Activated CD8-positive, alpha-beta T cell treated with anti-CD3 and anti-CD28 coated beads, Interleukin-2, amount 10 ng/mL, durations not matched to agents 7 days and 5 days (primary cell): ENCODE results near the gene S100B. TPM values are rescaled to one million over a fixed set of nuclear protein-coding genes. Genes with fewer than 3 reads are reported as not detected.
A peak's percentile ranks its signal among the peaks of the same experiment; 100 is the strongest.

Experiments
- ATAC-seq: fragments of 150-1000 bp; cut with Tn5 transposase; one replicate; pipeline ENCODE4 v1.10.0; 2021; ENCODE audit warnings: moderate library complexity
- CTCF ChIA-PET: fragments of 350-600 bp; sonication (Branson Sonifier 250); formaldehyde crosslinking; loops from one replicate; lab custom pipeline; 2021; ENCODE audit warnings: antibody characterized with exemption; lab: Charles Lee
- POLR2A ChIA-PET: fragments of 350-600 bp; sonication (Branson Sonifier 250); formaldehyde crosslinking; loops from one replicate; lab custom pipeline; 2021; ENCODE audit warnings: antibody characterized with exemption; lab: Charles Lee
- DNase-seq: peaks from one replicate; pipeline ENCODE4 v3.0.0-alpha.2; 2020
- H3K27ac Mint-ChIP-seq: one replicate; pipeline ENCODE4 v1.8.0; 2021; ENCODE audit warnings: mild to moderate bottlenecking, mixed read lengths
- H3K27me3 Mint-ChIP-seq: one replicate; pipeline ENCODE4 v1.8.0; 2021; ENCODE audit warnings: low read depth, mixed read lengths
- H3K36me3 Mint-ChIP-seq: one replicate; pipeline ENCODE4 v1.8.0; 2021; ENCODE audit warnings: low read depth, mixed read lengths
- H3K4me1 Mint-ChIP-seq: one replicate; pipeline ENCODE4 v1.8.0; 2021; ENCODE audit warnings: low read depth, mixed read lengths
- H3K4me3 Mint-ChIP-seq: one replicate; pipeline ENCODE4 v1.8.0; 2021; ENCODE audit warnings: mild to moderate bottlenecking, mixed read lengths
- H3K9me3 Mint-ChIP-seq: one replicate; pipeline ENCODE4 v1.8.0; 2022; ENCODE audit warnings: mixed read lengths; ENCODE audit not compliant: insufficient read depth
- total RNA-seq, 2 experiments: library from RNA; stranded (reverse); gene quantifications; one replicate each; pipeline ENCODE4 v1.2.3, GENCODE V29; 2021

S100B gene
- total RNA-seq, 2 experiments from 2014 or later: 8.5 to 9.5 TPM

GRCh38 chr21:46551636-46552241 is 53.1 kb downstream of the S100B start:
- peak overlapping the region; percentile 44 for H3K4me3 Mint-ChIP-seq
- peaks cover 42% of the 10 kb centered on the region for H3K4me1 Mint-ChIP-seq
- H3K27ac Mint-ChIP-seq: peak overlapping the region; percentile 85
- DNase-seq (peak; percentile 58), ATAC-seq (peak; percentile 63)
- H3K9me3 Mint-ChIP-seq: no peaks in the 10 kb centered on the region
- ChIA-PET CTCF (interaction anchor here (0.6 to 3.7 kb wide), 17 partner anchors 8 to 92 kb away, joined by 3 to 16 read pairs (median 5); partner anchors contain the start of genes PRMT2 and S100B), POLR2A (interaction anchor here (0.7 to 3.6 kb wide), 8 partner anchors 9 to 127 kb away, joined by 3 to 23 read pairs (median 3); partner anchors contain the start of genes PRMT2 and S100B)
- no peaks in the 10 kb centered on the region for H3K27me3 Mint-ChIP-seq
- H3K36me3 Mint-ChIP-seq: peaks cover 61% of the 10 kb centered on the region

GRCh38 chr21:46550116-46550941 is 54.6 kb downstream of the S100B start:
- Mint-ChIP-seq H3K9me3 (no peaks in the 10 kb centered on the region), H3K27me3 (no peaks in the 10 kb centered on the region), H3K4me3 (peak overlapping the region; percentile 44), H3K36me3 (peaks cover 57% of the 10 kb centered on the region), H3K27ac (peak overlapping the region; percentile 85), H3K4me1 (peaks cover 42% of the 10 kb centered on the region)
- DNase-seq: peak; percentile 72
- POLR2A ChIA-PET: interaction anchor here (2.0 to 3.6 kb wide), 3 partner anchors 11 to 93 kb away, joined by 8 to 23 read pairs (median 21); partner anchors contain the start of gene PRMT2
- CTCF ChIA-PET: interaction anchor here (1.0 to 3.7 kb wide), 7 partner anchors 10 to 89 kb away, joined by 3 to 16 read pairs (median 10); partner anchors contain the start of gene PRMT2
- ATAC-seq: peak; percentile 65

GRCh38 chr21:46549650-46550049 is 55.2 kb downstream of the S100B start:
- POLR2A ChIA-PET: interaction anchor here (3.6 kb wide), 1 partner anchor 11 kb away, joined by 23 read pairs; no protein-coding TSS in a partner anchor
- Mint-ChIP-seq H3K9me3 (no peaks in the 10 kb centered on the region), H3K27ac (no peak overlapping the region), H3K36me3 (peaks cover 58% of the 10 kb centered on the region), H3K4me3 (no peak overlapping the region), H3K4me1 (peaks cover 42% of the 10 kb centered on the region), H3K27me3 (no peaks in the 10 kb centered on the region)
- DNase-seq (peak; percentile 18), ATAC-seq (no peak)
- CTCF ChIA-PET: interaction anchor here (3.7 kb wide), 1 partner anchor 90 kb away, joined by 14 read pairs; no protein-coding TSS in a partner anchor

Other genes starting within 250 kb of the S100B start
- gene DIP2A, start 146.2 kb downstream of the S100B start, total RNA-seq: 10 to 100 TPM; 53.7 to 53.9 TPM
- 100 to 1,000 TPM; 110 to 117 TPM for gene PRMT2, start 30.6 kb upstream of the S100B start, total RNA-seq